ENCODE measurements around the gene ARID2. TPM values are rescaled to one million over a fixed set of nuclear protein-coding genes. Genes with fewer than 3 reads are reported as not detected.

Gene ARID2
- total and polyA plus RNA-seq, 2 of the 4 experiments (the other 2 are of a cell fraction): 5.4 to 28.1 TPM

- TF ChIP-seq CHD1 (IDR thresholded peaks at IDR 0.05; ENCODE audit: low read depth, low read length): no peak
- TF ChIP-seq RCOR1 (IDR thresholded peaks at IDR 0.05; ENCODE audit: insufficient replicate concordance, low read length): no peak
These were observed 775 bp upstream of the ARID2 start (continued) for GRCh38 chr12:45728630-45729232.

GRCh38 chr12:45730084-45730347, 510 bp downstream of the ARID2 start:
- Histone ChIP-seq H3K79me1 (ENCODE audit: low read depth in 1 of 2, low read length in 2 of 2) (peaks cover 6 to 12% of the 10 kb centered on the region in 2 experiments; a peak in 2 of 4 replicates), H4K5ac (ENCODE audit: low read depth, low read length) (0 out of 2 replicates have a peak overlapping the region, but pooled peaks have one; percentile 10), H2BK120ac (ENCODE audit: low read depth, low read length) (no peak overlapping the region), H4K8ac (ENCODE audit: low read depth in 2 of 2, low read length in 2 of 2) (peak overlapping the region; percentile 27 to 44; a peak in 2 of 4 replicates), H3K27ac (ENCODE audit: insufficient read depth, low read length) (peak overlapping the region; percentile 99), H3K9me1 (ENCODE audit: insufficient read depth, low read length) (no peaks in the 10 kb centered on the region), H3K9me3 (ENCODE audit: control insufficient read depth, insufficient read depth, low read length) (no peaks in the 10 kb centered on the region), H3K56ac (ENCODE audit: extremely low read depth, insufficient read depth, low read length) (peak overlapping the region; percentile 81; the same call in 1 of the 2 replicates), H4K91ac (ENCODE audit: insufficient read depth, low read depth, low read length) (no peak overlapping the region), H3K18ac (ENCODE audit: low read depth, low read length) (peak overlapping the region; percentile 8), H2AK9ac (replicated peaks; ENCODE audit: low read depth, low read length, poor library complexity) (peak overlapping the region; percentile 57), H4K20me1 (ENCODE audit: insufficient read depth, low read length) (no peaks in the 10 kb centered on the region), H3K23ac (ENCODE audit: low read depth, low read length) (peak overlapping the region; percentile 39; the same call in 1 of the 2 replicates), H2AK5ac (ENCODE audit: low read depth, low read length) (no peak overlapping the region), H3K36me3 (ENCODE audit: control insufficient read depth, insufficient read depth, low read length) (no peaks in the 10 kb centered on the region), H3K4me2 (ENCODE audit: low read depth, low read length) (peak overlapping the region; percentile 19), H3K27me3 (ENCODE audit: control insufficient read depth, insufficient read depth, low read length) (no peaks in the 10 kb centered on the region), H3K9ac (ENCODE audit: low read depth, low read length) (peak overlapping the region; percentile 99), H3K4ac (ENCODE audit: low read depth, low read length) (peak overlapping the region; percentile 40), H2BK15ac (ENCODE audit: low read depth, low read length) (no peak overlapping the region), H2AFZ (replicated peaks; ENCODE audit: low read length, poor library complexity) (peak overlapping the region; percentile 92), H3K4me1 (ENCODE audit: control insufficient read depth, insufficient read depth, low read length) (peaks cover 1% of the 10 kb centered on the region; the same call in 1 of the 2 replicates), H3K14ac (replicated peaks; ENCODE audit: low read depth, low read length) (0 out of 2 replicates have a peak overlapping the region, but pooled peaks have one; percentile 52), H2BK5ac (ENCODE audit: low read depth, low read length, poor library complexity, severe bottlenecking) (peak overlapping the region; percentile 89), H2BK20ac (ENCODE audit: low read depth, low read length) (no peak overlapping the region), H3K4me3 (ENCODE audit: insufficient read depth, low read depth, low read length) (peak overlapping the region; percentile 69)
- no peak for TF ChIP-seq CHD1 (IDR thresholded peaks at IDR 0.05; ENCODE audit: low read depth, low read length)
- peak; percentile 12; the same call in 1 of the 2 replicates for TF ChIP-seq MXI1 (IDR thresholded peaks at IDR 0.05; ENCODE audit: borderline replicate concordance, low read depth, low read length)
- dilution Hi-C loops (cut with HindIII; ENCODE audit: low sequenced_read_pairs, unreplicated experiment) (no loop called here), in situ Hi-C loops (cut with MboI; ENCODE audit: low sequenced_read_pairs) (no loop called here), intact Hi-C loops (cut with micrococcal nuclease) (no loop called here)
- CTCF ChIA-PET: interaction anchor here (0.6 to 7.4 kb wide), 2 partner anchors 14 to 186 kb away, joined by 3 to 43 read pairs; no protein-coding TSS in a partner anchor
- 0% methylated on average over 7 of the region's 26 CpGs; no CpG with 5 or more reads in 1 of the 2 experiments for WGBS, 2 experiments (ENCODE audit: extremely low coverage in 2 of 2, insufficient read length in 1 of 2)
- POLR2A ChIA-PET (ENCODE audit: unreplicated experiment): no interaction called here
- ATAC-seq (ENCODE audit: low read depth) (no peak), DNase-seq (no peak)
- no TSS peak for BruUV-seq (replicated peaks)
